ENCODE results near the gene DYNC1LI1.
"Not testable (repeated sequence)": the region's sequence is repeated elsewhere in the genome, so short reads cannot be mapped to it uniquely, and the experiment has no call there.

The DYNC1LI1 gene

GRCh38 chr3:32531010-32531647 is 39.5 kb downstream of the DYNC1LI1 start:
- TF ChIP-seq CTCF (IDR thresholded peaks at IDR 0.05; ENCODE audit: low read depth, low read length, missing control alignments), result no peak
- H3K4me3 ChIP-seq (ENCODE audit: low read depth, low read length), result no peak overlapping the region
- in situ Hi-C loops (cut with HindIII; ENCODE audit: low sequenced_read_pairs), result no loop called here
- DNase-seq (ENCODE audit: low read depth), result no peak

GRCh38 chr3:32525720-32526119 is 44.9 kb downstream of the DYNC1LI1 start:
- H3K4me3 ChIP-seq (ENCODE audit: low read depth, low read length), result no peak overlapping the region
- DNase-seq (ENCODE audit: low read depth), result no peak
- no peak for TF ChIP-seq CTCF (IDR thresholded peaks at IDR 0.05; ENCODE audit: low read depth, low read length, missing control alignments)
- in situ Hi-C loops (cut with HindIII; ENCODE audit: low sequenced_read_pairs), result no loop called here

GRCh38 chr3:32522682-32523081 is 48.0 kb downstream of the DYNC1LI1 start:
- no peak for DNase-seq (ENCODE audit: low read depth)
- TF ChIP-seq CTCF (IDR thresholded peaks at IDR 0.05; ENCODE audit: low read depth, low read length, missing control alignments), result no peak
- no peak overlapping the region for H3K4me3 ChIP-seq (ENCODE audit: low read depth, low read length)
- in situ Hi-C loops (cut with HindIII; ENCODE audit: low sequenced_read_pairs), result no loop called here

GRCh38 chr3:32518921-32519320 is 51.7 kb downstream of the DYNC1LI1 start:
- in situ Hi-C loops (cut with HindIII; ENCODE audit: low sequenced_read_pairs); DNase-seq (ENCODE audit: low read depth); H3K4me3 ChIP-seq (ENCODE audit: low read depth, low read length): not testable (repeated sequence)

- DNase-seq (ENCODE audit: low read depth); in situ Hi-C loops (cut with HindIII; ENCODE audit: low sequenced_read_pairs); H3K4me3 ChIP-seq (ENCODE audit: low read depth, low read length): not testable (repeated sequence)
These were observed 53.9 kb downstream of the DYNC1LI1 start for GRCh38 chr3:32516751-32517150.

GRCh38 chr3:32511005-32511404 is 59.7 kb downstream of the DYNC1LI1 start:
- no peak overlapping the region for H3K4me3 ChIP-seq (ENCODE audit: low read depth, low read length)
- no peak for TF ChIP-seq CTCF (IDR thresholded peaks at IDR 0.05; ENCODE audit: low read depth, low read length, missing control alignments)
- DNase-seq (ENCODE audit: low read depth), result no peak
- in situ Hi-C loops (cut with HindIII; ENCODE audit: low sequenced_read_pairs), result no loop called here

GRCh38 chr3:32510075-32510724 is 60.5 kb downstream of the DYNC1LI1 start:
- H3K4me3 ChIP-seq (ENCODE audit: low read depth, low read length), result no peak overlapping the region

More at GRCh38 chr3:32510075-32510724, 60.5 kb downstream of the DYNC1LI1 start:
- TF ChIP-seq CTCF (IDR thresholded peaks at IDR 0.05; ENCODE audit: low read depth, low read length, missing control alignments), result peak; percentile 74
- in situ Hi-C loops (cut with HindIII; ENCODE audit: low sequenced_read_pairs), result no loop called here
- DNase-seq (ENCODE audit: low read depth), result peak; percentile 49

All from astrocyte of the cerebellum (primary cell).